Neural progenitor cell (in vitro differentiated cells): Measurements from ENCODE around the gene UBAP2L.
"Not testable (repeated sequence)": the region's sequence is repeated elsewhere in the genome, so short reads cannot be mapped to it uniquely, and the experiment has no call there.

Experiments
- EZH2 ChIP-seq: fragments of 200-600 bp; sonication (generic); IDR thresholded peaks from 2 replicates; pipeline ENCODE4 v1.6.1; 2017; ENCODE audit warnings: antibody characterized with exemption, mild to moderate bottlenecking, moderate library complexity
- TF ChIP-seq, protein P1 (sequence below): fragments of 200-600 bp; sonication (generic); IDR thresholded peaks from 2 replicates; pipeline ENCODE4 v1.5.1; 2017; ENCODE audit warnings: antibody characterized with exemption, mild to moderate bottlenecking

DNA sequence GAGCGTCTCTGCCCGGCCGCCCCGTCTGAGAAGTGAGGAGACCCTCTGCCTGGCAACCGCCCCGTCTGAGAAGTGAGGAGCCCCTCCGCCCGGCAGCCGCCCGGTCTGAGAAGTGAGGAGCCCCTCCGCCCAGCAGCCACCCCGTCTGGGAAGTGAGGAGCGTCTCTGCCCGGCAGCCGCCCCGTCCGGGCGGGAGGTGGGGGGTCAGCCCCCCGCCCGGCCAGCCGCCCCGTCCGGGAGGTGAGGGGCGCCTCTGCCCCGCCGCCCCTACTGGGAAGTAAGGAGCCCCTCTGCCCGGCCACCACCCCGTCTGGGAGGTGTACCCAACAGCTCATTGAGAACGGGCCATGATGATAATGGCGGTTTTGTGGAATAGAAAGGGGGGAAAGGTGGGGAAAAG, 66.8 kb downstream of the UBAP2L start:
- TF ChIP-seq, protein P1, sequence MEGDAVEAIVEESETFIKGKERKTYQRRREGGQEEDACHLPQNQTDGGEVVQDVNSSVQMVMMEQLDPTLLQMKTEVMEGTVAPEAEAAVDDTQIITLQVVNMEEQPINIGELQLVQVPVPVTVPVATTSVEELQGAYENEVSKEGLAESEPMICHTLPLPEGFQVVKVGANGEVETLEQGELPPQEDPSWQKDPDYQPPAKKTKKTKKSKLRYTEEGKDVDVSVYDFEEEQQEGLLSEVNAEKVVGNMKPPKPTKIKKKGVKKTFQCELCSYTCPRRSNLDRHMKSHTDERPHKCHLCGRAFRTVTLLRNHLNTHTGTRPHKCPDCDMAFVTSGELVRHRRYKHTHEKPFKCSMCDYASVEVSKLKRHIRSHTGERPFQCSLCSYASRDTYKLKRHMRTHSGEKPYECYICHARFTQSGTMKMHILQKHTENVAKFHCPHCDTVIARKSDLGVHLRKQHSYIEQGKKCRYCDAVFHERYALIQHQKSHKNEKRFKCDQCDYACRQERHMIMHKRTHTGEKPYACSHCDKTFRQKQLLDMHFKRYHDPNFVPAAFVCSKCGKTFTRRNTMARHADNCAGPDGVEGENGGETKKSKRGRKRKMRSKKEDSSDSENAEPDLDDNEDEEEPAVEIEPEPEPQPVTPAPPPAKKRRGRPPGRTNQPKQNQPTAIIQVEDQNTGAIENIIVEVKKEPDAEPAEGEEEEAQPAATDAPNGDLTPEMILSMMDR = not testable (repeated sequence)
- not testable (repeated sequence) for TF ChIP-seq EZH2
